KG1 (cell line): ENCODE results near the gene DCDC1.

Source experiments
- DNase-seq: peaks from one replicate; lab custom pipeline; 2025; lab: John Stamatoyannopoulos, UW

DCDC1 gene

GRCh38 chr11:30908272-30908671 lies 461.3 kb downstream of the DCDC1 start:
- no peak for DNase-seq

GRCh38 chr11:30902929-30903328 lies 466.6 kb downstream of the DCDC1 start:
- DNase-seq = no peak

- DNase-seq = no peak
These were observed 474.5 kb downstream of the DCDC1 start for GRCh38 chr11:30895046-30895445.

- no peak for DNase-seq
These were observed 476.2 kb downstream of the DCDC1 start for GRCh38 chr11:30893318-30893717.

GRCh38 chr11:30889143-30889794 lies 480.3 kb downstream of the DCDC1 start:
- DNase-seq = no peak

GRCh38 chr11:30879322-30880005 lies 490.1 kb downstream of the DCDC1 start:
- DNase-seq = no peak

GRCh38 chr11:30878400-30878799 lies 491.1 kb downstream of the DCDC1 start:
- no peak for DNase-seq

GRCh38 chr11:30876663-30877396 lies 492.7 kb downstream of the DCDC1 start:
- no peak for DNase-seq

- DNase-seq = no peak
These were observed 493.3 kb downstream of the DCDC1 start for GRCh38 chr11:30876228-30876627.

GRCh38 chr11:30875806-30876205 lies 493.7 kb downstream of the DCDC1 start:
- no peak for DNase-seq

- DNase-seq = no peak
These were observed 495.5 kb downstream of the DCDC1 start for GRCh38 chr11:30873924-30874610.

- no peak for DNase-seq
These were observed 500.9 kb downstream of the DCDC1 start for GRCh38 chr11:30868626-30869081.

- no peak for DNase-seq
These were observed 506.3 kb downstream of the DCDC1 start for GRCh38 chr11:30863209-30863608.

GRCh38 chr11:30861531-30861930 lies 508.0 kb downstream of the DCDC1 start:
- no peak for DNase-seq

- no peak for DNase-seq
These were observed 508.5 kb downstream of the DCDC1 start for GRCh38 chr11:30861064-30861463.

GRCh38 chr11:30860146-30860545 lies 509.4 kb downstream of the DCDC1 start:
- DNase-seq = no peak

- no peak for DNase-seq
These were observed 509.9 kb downstream of the DCDC1 start for GRCh38 chr11:30859669-30860068.

GRCh38 chr11:30855383-30856006 lies 514.0 kb downstream of the DCDC1 start:
- DNase-seq = no peak

GRCh38 chr11:30853439-30853838 lies 516.1 kb downstream of the DCDC1 start:
- no peak for DNase-seq

GRCh38 chr11:30852645-30853044 lies 516.9 kb downstream of the DCDC1 start:
- DNase-seq = no peak

GRCh38 chr11:30852091-30852490 lies 517.4 kb downstream of the DCDC1 start:
- DNase-seq = no peak

GRCh38 chr11:30837252-30837651 lies 532.3 kb downstream of the DCDC1 start:
- DNase-seq = no peak
